ENCODE data around the gene CNTNAP1.
"Not testable (repeated sequence)": the region's sequence is repeated elsewhere in the genome, so short reads cannot be mapped to it uniquely, and the experiment has no call there.

The CNTNAP1 gene

GRCh38 chr17:42709561-42709960 lies 27.2 kb downstream of the CNTNAP1 start:
- H3K4me1 Mint-ChIP-seq (ENCODE audit: low read depth): peaks cover 27% of the 10 kb centered on the region
- no peak overlapping the region for H3K4me3 Mint-ChIP-seq
- no peaks in the 10 kb centered on the region for H3K9me3 Mint-ChIP-seq
- DNase-seq: no peak
- peaks cover 96% of the 10 kb centered on the region for H3K36me3 Mint-ChIP-seq (ENCODE audit: low read depth)
- no peak overlapping the region for H3K27ac Mint-ChIP-seq
- H3K27me3 Mint-ChIP-seq: no peaks in the 10 kb centered on the region

- H3K4me1 Mint-ChIP-seq (ENCODE audit: low read depth): no peaks in the 10 kb centered on the region
- no peaks in the 10 kb centered on the region for H3K9me3 Mint-ChIP-seq
- no peak for DNase-seq
- H3K36me3 Mint-ChIP-seq (ENCODE audit: low read depth): peaks cover 78% of the 10 kb centered on the region
- no peak overlapping the region for H3K27ac Mint-ChIP-seq
- no peak overlapping the region for H3K4me3 Mint-ChIP-seq
- H3K27me3 Mint-ChIP-seq: no peaks in the 10 kb centered on the region
Observed at GRCh38 chr17:42720996-42721583, 38.8 kb downstream of the CNTNAP1 start.

- peaks cover 64% of the 10 kb centered on the region for H3K36me3 Mint-ChIP-seq (ENCODE audit: low read depth)
- H3K9me3 Mint-ChIP-seq: no peaks in the 10 kb centered on the region
- H3K27ac Mint-ChIP-seq: no peak overlapping the region
- no peak overlapping the region for H3K4me3 Mint-ChIP-seq
- DNase-seq: no peak
- no peaks in the 10 kb centered on the region for H3K27me3 Mint-ChIP-seq
- no peaks in the 10 kb centered on the region for H3K4me1 Mint-ChIP-seq (ENCODE audit: low read depth)
Observed at GRCh38 chr17:42723636-42724035, 41.3 kb downstream of the CNTNAP1 start.

- Mint-ChIP-seq H3K9me3 (no peaks in the 10 kb centered on the region), H3K36me3 (ENCODE audit: low read depth) (peaks cover 62% of the 10 kb centered on the region), H3K27ac (no peak overlapping the region), H3K4me3 (no peak overlapping the region), H3K27me3 (no peaks in the 10 kb centered on the region), H3K4me1 (ENCODE audit: low read depth) (no peaks in the 10 kb centered on the region)
- DNase-seq: no peak
Observed at GRCh38 chr17:42725143-42725542, 42.8 kb downstream of the CNTNAP1 start.

- H3K4me3 Mint-ChIP-seq: no peak overlapping the region
- peaks cover 14% of the 10 kb centered on the region for H3K36me3 Mint-ChIP-seq (ENCODE audit: low read depth)
- H3K27me3 Mint-ChIP-seq: peaks cover 2% of the 10 kb centered on the region
- peak overlapping the region; percentile 37 for H3K27ac Mint-ChIP-seq
- no peak for DNase-seq
- peaks cover 23% of the 10 kb centered on the region for H3K4me1 Mint-ChIP-seq (ENCODE audit: low read depth)
- peaks cover 5% of the 10 kb centered on the region for H3K9me3 Mint-ChIP-seq
Observed at GRCh38 chr17:42740699-42741098, 58.4 kb downstream of the CNTNAP1 start.

- not testable (repeated sequence) for H3K27me3 Mint-ChIP-seq, H3K9me3 Mint-ChIP-seq, H3K4me3 Mint-ChIP-seq, DNase-seq, H3K27ac Mint-ChIP-seq
- Mint-ChIP-seq H3K4me1 (ENCODE audit: low read depth) (peaks cover 21% of the 10 kb centered on the region), H3K36me3 (ENCODE audit: low read depth) (peaks cover 12% of the 10 kb centered on the region)
Observed at GRCh38 chr17:42742916-42743315, 60.6 kb downstream of the CNTNAP1 start.

GRCh38 chr17:42743595-42744282 lies 61.4 kb downstream of the CNTNAP1 start:
- Mint-ChIP-seq H3K27me3 (peaks cover 7% of the 10 kb centered on the region), H3K27ac (peak overlapping the region; percentile 99)
- no peak for DNase-seq

GRCh38 chr17:42744283-42744805 lies 62.0 kb downstream of the CNTNAP1 start:
- Mint-ChIP-seq H3K27me3 (peaks cover 10% of the 10 kb centered on the region), H3K4me1 (ENCODE audit: low read depth) (peaks cover 21% of the 10 kb centered on the region), H3K36me3 (ENCODE audit: low read depth) (peaks cover 12% of the 10 kb centered on the region), H3K27ac (peak overlapping the region; percentile 99), H3K9me3 (peaks cover 5% of the 10 kb centered on the region), H3K4me3 (peak overlapping the region; percentile 95)
- peak; percentile 86 for DNase-seq

More at GRCh38 chr17:42743595-42744282, 61.4 kb downstream of the CNTNAP1 start:
- peaks cover 21% of the 10 kb centered on the region for H3K4me1 Mint-ChIP-seq (ENCODE audit: low read depth)
- peaks cover 5% of the 10 kb centered on the region for H3K9me3 Mint-ChIP-seq
- H3K36me3 Mint-ChIP-seq (ENCODE audit: low read depth): peaks cover 12% of the 10 kb centered on the region
- peak overlapping the region; percentile 95 for H3K4me3 Mint-ChIP-seq

GRCh38 chr17:42744806-42745617 lies 62.7 kb downstream of the CNTNAP1 start, which contains the start of gene EZH1:
TSS of gene EZH1 (minus strand) at chr17:42745040. CDS start at chr17:42728941, 16,099 bp downstream.
- peak; percentile 96 for DNase-seq
- peaks cover 5% of the 10 kb centered on the region for H3K9me3 Mint-ChIP-seq
- peaks cover 12% of the 10 kb centered on the region for H3K27me3 Mint-ChIP-seq
- H3K27ac Mint-ChIP-seq: peak within 1 kb of the TSS; percentile 99
- H3K36me3 Mint-ChIP-seq (ENCODE audit: low read depth): peaks cover 12% of the 10 kb centered on the region
- peak within 1 kb of the TSS; percentile 95 for H3K4me3 Mint-ChIP-seq
- peaks cover 21% of the 10 kb centered on the region for H3K4me1 Mint-ChIP-seq (ENCODE audit: low read depth)

- H3K9me3 Mint-ChIP-seq: peaks cover 5% of the 10 kb centered on the region
- H3K36me3 Mint-ChIP-seq (ENCODE audit: low read depth): peaks cover 6% of the 10 kb centered on the region
- H3K4me3 Mint-ChIP-seq: no peak overlapping the region
- peaks cover 35% of the 10 kb centered on the region for H3K27me3 Mint-ChIP-seq
- no peak for DNase-seq
- H3K27ac Mint-ChIP-seq: no peak overlapping the region
- peaks cover 15% of the 10 kb centered on the region for H3K4me1 Mint-ChIP-seq (ENCODE audit: low read depth)
Observed at GRCh38 chr17:42748202-42748907, 66.0 kb downstream of the CNTNAP1 start.

GRCh38 chr17:42748908-42749798 lies 66.8 kb downstream of the CNTNAP1 start:
- H3K9me3 Mint-ChIP-seq: peaks cover 5% of the 10 kb centered on the region
- H3K36me3 Mint-ChIP-seq (ENCODE audit: low read depth): peaks cover 4% of the 10 kb centered on the region
- no peak overlapping the region for H3K4me3 Mint-ChIP-seq
- peaks cover 35% of the 10 kb centered on the region for H3K27me3 Mint-ChIP-seq
- H3K27ac Mint-ChIP-seq: no peak overlapping the region
- H3K4me1 Mint-ChIP-seq (ENCODE audit: low read depth): peaks cover 8% of the 10 kb centered on the region
- no peak for DNase-seq

Measured in activated T-cell treated with anti-CD3 and anti-CD28 coated beads, Interleukin-2, amount 50 U/mL, for 24 hours (primary cell).